Trophoblast cell (in vitro differentiated cells and primary cell): ENCODE measurements around the gene KRT6C.
"Not testable (repeated sequence)": the region's sequence is repeated elsewhere in the genome, so short reads cannot be mapped to it uniquely, and the experiment has no call there.

Source experiments
- DNase-seq, 2 donors: peaks; one replicate each; pipeline ENCODE4 v3.0.0-alpha.2; 2016
- H2AFZ ChIP-seq: 2 replicates; pipeline ENCODE4 v1.6.1; 2013; ENCODE audit warnings: low read length, moderate library complexity, mild to moderate bottlenecking; ENCODE audit not compliant: insufficient read depth, poor library complexity
- H2AK5ac ChIP-seq: 2 replicates; pipeline ENCODE4 v1.6.1; 2013; ENCODE audit warnings: mild to moderate bottlenecking, low read length
- H2BK120ac ChIP-seq: 2 replicates; pipeline ENCODE4 v1.6.1; 2013; ENCODE audit warnings: low read length, mild to moderate bottlenecking, moderate library complexity; ENCODE audit not compliant: insufficient read depth, poor library complexity
- H2BK12ac ChIP-seq: 2 replicates; pipeline ENCODE4 v1.6.1; 2013; ENCODE audit warnings: mild to moderate bottlenecking, low read length, moderate library complexity
- H2BK5ac ChIP-seq: 2 replicates; pipeline ENCODE4 v1.6.1; 2013; ENCODE audit warnings: low read length, low read depth, moderate library complexity, mild to moderate bottlenecking; ENCODE audit not compliant: poor library complexity
- H3K14ac ChIP-seq: 2 replicates; pipeline ENCODE4 v1.6.1; 2013; ENCODE audit warnings: mild to moderate bottlenecking, low read length
- H3K18ac ChIP-seq: 2 replicates; pipeline ENCODE4 v1.6.1; 2013; ENCODE audit warnings: mild to moderate bottlenecking, low read length
- H3K23ac ChIP-seq: 2 replicates; pipeline ENCODE4 v1.6.1; 2013; ENCODE audit warnings: low read length
- H3K27ac ChIP-seq: 2 replicates; pipeline ENCODE4 v1.5.1; 2013; ENCODE audit warnings: low read depth, mild to moderate bottlenecking, inconsistent platforms, low read length, moderate library complexity
- H3K27me3 ChIP-seq: 2 replicates; pipeline ENCODE4 v1.6.1; 2013; ENCODE audit warnings: inconsistent platforms, mild to moderate bottlenecking, low read length, moderate library complexity; ENCODE audit not compliant: insufficient read depth
- H3K36me3 ChIP-seq, 2 experiments: 1 replicate in 1 of 2; 2 replicates in 1 of 2; pipeline ENCODE4 v1.6.1; 2013; ENCODE audit warnings: low read length in 2 of 2, mild to moderate bottlenecking in 2 of 2, moderate library complexity in 1 of 2; ENCODE audit not compliant: insufficient read depth in 2 of 2, control insufficient read depth in 1 of 2
- H3K4ac ChIP-seq: 2 replicates; pipeline ENCODE4 v1.6.1; 2013; ENCODE audit warnings: low read depth, mild to moderate bottlenecking, low read length, moderate library complexity
- H3K4me1 ChIP-seq, 2 experiments: 1 replicate in 1 of 2; 2 replicates in 1 of 2; pipeline ENCODE4 v1.6.1; 2013; ENCODE audit warnings: low read length in 2 of 2, mild to moderate bottlenecking in 2 of 2, moderate library complexity in 1 of 2; ENCODE audit not compliant: insufficient read depth in 2 of 2, control insufficient read depth in 1 of 2
- H3K4me2 ChIP-seq: 2 replicates; pipeline ENCODE4 v1.6.1; 2013; ENCODE audit warnings: inconsistent platforms, mild to moderate bottlenecking, low read length, moderate library complexity
- H3K4me3 ChIP-seq: 2 replicates; pipeline ENCODE4 v1.5.1; 2013; ENCODE audit warnings: mild to moderate bottlenecking, low read depth, low read length, inconsistent platforms
- H3K79me1 ChIP-seq: one replicate; pipeline ENCODE4 v1.6.1; 2013; ENCODE audit warnings: low read length
- H3K79me2 ChIP-seq: 2 replicates; pipeline ENCODE4 v1.6.1; 2013; ENCODE audit warnings: low read length, mild to moderate bottlenecking; ENCODE audit not compliant: control insufficient read depth, insufficient read depth, poor library complexity
- H3K9ac ChIP-seq: 2 replicates; pipeline ENCODE4 v1.6.1; 2013; ENCODE audit warnings: mild to moderate bottlenecking, low read length
- H3K9me3 ChIP-seq: 2 replicates; pipeline ENCODE4 v1.6.1; 2013; ENCODE audit warnings: low read depth, mild to moderate bottlenecking, control low read depth, inconsistent platforms, low read length; ENCODE audit not compliant: insufficient read depth
- H4K12ac ChIP-seq: 2 replicates; pipeline ENCODE4 v1.6.1; 2013; ENCODE audit warnings: low read depth, mild to moderate bottlenecking, low read length, moderate library complexity
- H4K8ac ChIP-seq: 2 replicates; pipeline ENCODE4 v1.6.1; 2013; ENCODE audit warnings: low read depth, mild to moderate bottlenecking, low read length, moderate library complexity
- H4K91ac ChIP-seq: one replicate; pipeline ENCODE4 v1.6.1; 2013; ENCODE audit warnings: low read depth, mild to moderate bottlenecking, low read length, moderate library complexity
- WGBS: extraction: QIAGEN DNeasy Blood & Tissue Kit; methylation state at CpG from one replicate; pipeline ENCODE4 v1.1.7; 2013; ENCODE audit warnings: missing lambda C conversion rate; ENCODE audit not compliant: insufficient read length, insufficient coverage; ENCODE audit errors: extremely low coverage; 5-methylcytosine and 5-hydroxymethylcytosine counted together

The KRT6C gene

DNA sequence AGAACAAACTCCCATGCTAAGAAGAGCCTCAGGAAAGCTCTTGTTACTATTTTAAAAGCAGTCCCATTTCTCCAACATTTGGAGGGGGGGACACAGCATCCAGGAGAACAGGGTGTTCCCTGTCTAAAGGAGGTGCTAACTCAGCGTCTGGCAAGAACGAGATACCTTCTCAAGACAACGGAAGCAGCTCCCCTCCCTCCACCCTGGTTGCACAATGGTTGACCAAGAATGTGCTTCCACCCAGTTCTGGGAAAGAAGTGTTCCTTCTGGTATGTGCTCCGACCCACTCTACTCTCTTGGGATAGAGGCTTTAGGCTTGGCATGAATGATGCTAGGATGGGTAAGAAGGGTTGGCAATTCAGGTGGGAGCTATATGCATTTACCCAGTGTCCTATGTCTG, 20.9 kb upstream of the KRT6C start:
- Histone ChIP-seq H3K23ac (no peak overlapping the region), H4K8ac (no peak overlapping the region), H3K4me2 (no peak overlapping the region), H3K79me2 (no peaks in the 10 kb centered on the region), H2BK5ac (no peak overlapping the region), H3K4me1 (peaks cover 10 to 12% of the 10 kb centered on the region in 2 experiments), H4K91ac (no peak overlapping the region), H2BK120ac (no peak overlapping the region), H4K12ac (no peak overlapping the region), H3K27me3 (no peaks in the 10 kb centered on the region), H3K36me3 (no peaks in the 10 kb centered on the region), H2AFZ (no peak overlapping the region), H3K4me3 (no peak overlapping the region), H2AK5ac (no peak overlapping the region), H3K18ac (no peak overlapping the region), H3K14ac (no peak overlapping the region), H2BK12ac (no peak overlapping the region), H3K4ac (no peak overlapping the region), H3K9ac (no peak overlapping the region), H3K27ac (no peak overlapping the region), H3K9me3 (no peaks in the 10 kb centered on the region), H3K79me1 (no peaks in the 10 kb centered on the region)
- WGBS: no CpG with 5 or more reads among the region's 4 CpGs
- DNase-seq: peak; percentile 67 to 83

DNA sequence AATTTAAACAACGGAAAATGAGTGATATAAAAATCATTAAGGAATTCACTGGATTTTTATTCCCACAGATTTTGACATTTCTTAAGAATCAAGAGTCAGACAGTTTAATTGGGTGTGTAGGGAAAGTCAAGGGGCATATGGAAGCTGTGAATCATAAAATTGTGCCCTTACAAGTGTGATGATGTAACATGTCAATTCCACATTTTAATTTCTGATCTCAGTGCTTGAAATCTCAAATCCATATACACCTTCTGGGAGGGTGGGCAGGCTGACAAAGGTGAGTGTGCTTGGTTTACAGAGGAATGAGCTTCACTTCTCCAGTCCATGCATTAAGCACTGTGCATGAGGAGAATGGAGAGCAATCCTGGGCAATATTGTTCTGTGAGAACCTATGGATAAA, 20.5 kb upstream of the KRT6C start:
- H3K27ac ChIP-seq: no peak overlapping the region
- no peak overlapping the region for H3K4ac ChIP-seq
- no peak overlapping the region for H4K8ac ChIP-seq
- H2AFZ ChIP-seq: no peak overlapping the region
- no peak overlapping the region for H3K9ac ChIP-seq
- no peak overlapping the region for H2BK12ac ChIP-seq
- H3K4me3 ChIP-seq: no peak overlapping the region
- H2AK5ac ChIP-seq: no peak overlapping the region
- no peak overlapping the region for H4K91ac ChIP-seq
- H3K23ac ChIP-seq: no peak overlapping the region
- H3K18ac ChIP-seq: no peak overlapping the region
- no peaks in the 10 kb centered on the region for H3K27me3 ChIP-seq
- no CpG with 5 or more reads among the region's 1 CpG for WGBS
- no peaks in the 10 kb centered on the region for H3K79me1 ChIP-seq
- no peak overlapping the region for H4K12ac ChIP-seq
- no peak overlapping the region for H3K4me2 ChIP-seq
- no peak overlapping the region for H3K14ac ChIP-seq
- H3K79me2 ChIP-seq: no peaks in the 10 kb centered on the region
- DNase-seq: peak in 1 of 2 donors; percentile 11
- H2BK120ac ChIP-seq: no peak overlapping the region
- no peaks in the 10 kb centered on the region for H3K36me3 ChIP-seq
- H3K9me3 ChIP-seq: no peaks in the 10 kb centered on the region
- no peak overlapping the region for H2BK5ac ChIP-seq
- peaks cover 10 to 12% of the 10 kb centered on the region in 2 experiments for H3K4me1 ChIP-seq

DNA sequence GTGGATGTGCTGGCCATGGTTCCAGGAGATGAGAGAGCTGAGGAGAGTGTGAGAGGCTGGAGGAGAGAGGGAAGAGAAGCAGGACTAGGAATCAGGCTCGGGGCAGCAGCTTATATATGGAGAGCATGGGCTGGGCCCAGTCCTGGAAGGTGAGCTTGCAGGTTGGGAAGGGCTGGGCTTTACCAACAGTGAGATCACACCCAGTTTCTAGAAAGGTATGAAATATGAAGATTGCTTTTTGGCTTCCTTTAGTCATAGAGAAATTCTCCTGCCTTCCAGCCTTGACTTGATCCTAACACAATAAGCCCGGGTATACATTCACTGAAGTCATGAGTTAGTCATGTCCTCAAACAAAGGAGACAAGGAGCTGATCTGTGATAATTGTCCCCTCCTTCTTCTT, 19.6 kb upstream of the KRT6C start, which contains the start of gene KRT6A:
Gene KRT6A, minus strand, starts transcription at position 86 of the 400 bp plus-strand sequence. Its CDS starts 69 bp downstream, at position 17.
- no peak within 1 kb of the TSS for H2AK5ac ChIP-seq
- H3K4me1 ChIP-seq: peaks cover 10 to 12% of the 10 kb centered on the region in 2 experiments
- H2BK12ac ChIP-seq: no peak within 1 kb of the TSS
- H3K27ac ChIP-seq: no peak within 1 kb of the TSS
- H3K79me2 ChIP-seq: no peaks in the 10 kb centered on the region
- no peak within 1 kb of the TSS for H2BK5ac ChIP-seq
- no CpG with 5 or more reads among the region's 2 CpGs for whole genome bisulfite sequencing
- H3K36me3 ChIP-seq: no peaks in the 10 kb centered on the region
- no peaks in the 10 kb centered on the region for H3K9me3 ChIP-seq
- H3K4me2 ChIP-seq: no peak within 1 kb of the TSS
- H3K4me3 ChIP-seq: no peak within 1 kb of the TSS
- no peak within 1 kb of the TSS for H2BK120ac ChIP-seq
- H3K14ac ChIP-seq: no peak within 1 kb of the TSS
- no peak within 1 kb of the TSS for H4K8ac ChIP-seq
- H4K12ac ChIP-seq: no peak within 1 kb of the TSS
- no peak within 1 kb of the TSS for H4K91ac ChIP-seq
- H3K79me1 ChIP-seq: no peaks in the 10 kb centered on the region
- H3K18ac ChIP-seq: no peak within 1 kb of the TSS
- H3K9ac ChIP-seq: no peak within 1 kb of the TSS
- H2AFZ ChIP-seq: no peak within 1 kb of the TSS
- no peak within 1 kb of the TSS for H3K23ac ChIP-seq
- H3K4ac ChIP-seq: no peak within 1 kb of the TSS
- no peak for DNase-seq
- H3K27me3 ChIP-seq: no peaks in the 10 kb centered on the region

DNA sequence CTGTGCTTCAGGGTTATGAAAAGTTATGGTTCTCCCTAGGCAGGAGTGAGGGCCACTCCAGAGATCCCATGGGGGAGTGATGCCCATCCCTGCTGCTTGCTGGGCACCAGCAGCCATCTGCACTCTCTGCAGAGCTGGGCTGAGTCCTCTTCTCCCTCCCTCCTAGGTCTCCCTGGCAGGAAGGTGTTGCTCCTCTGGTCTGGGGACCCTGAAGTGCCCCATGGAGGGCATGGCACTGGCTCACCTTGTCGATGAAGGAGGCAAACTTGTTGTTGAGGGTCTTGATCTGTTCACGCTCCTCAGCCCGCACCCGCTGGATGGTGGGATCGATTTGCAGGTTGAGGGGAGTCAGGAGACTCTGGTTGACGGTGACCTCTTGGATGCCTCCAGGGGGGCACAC, 18.8 kb upstream of the KRT6C start:
- H3K14ac ChIP-seq, H4K12ac ChIP-seq, H3K36me3 ChIP-seq, H3K27ac ChIP-seq, H3K4me2 ChIP-seq, H2AFZ ChIP-seq, H3K27me3 ChIP-seq, H2BK120ac ChIP-seq, H2BK5ac ChIP-seq, H3K79me1 ChIP-seq, H3K4me3 ChIP-seq, H3K9ac ChIP-seq, H2BK12ac ChIP-seq, H3K79me2 ChIP-seq, H4K8ac ChIP-seq, H3K4ac ChIP-seq, H3K9me3 ChIP-seq, DNase-seq, H3K23ac ChIP-seq, H3K18ac ChIP-seq, H2AK5ac ChIP-seq, H4K91ac ChIP-seq: not testable (repeated sequence)
- peaks cover 10 to 12% of the 10 kb centered on the region in 2 experiments for H3K4me1 ChIP-seq
- no CpG with 5 or more reads among the region's 6 CpGs for WGBS
